ENCODE results near the gene SYTL5. TPM values are rescaled to one million over a fixed set of nuclear protein-coding genes. Genes with fewer than 3 reads are reported as not detected.

SYTL5 gene
- polyA plus RNA-seq, 2 of the 4 experiments (the other 2 are of a cell fraction), result 0.79 to 1.1 TPM

DNA sequence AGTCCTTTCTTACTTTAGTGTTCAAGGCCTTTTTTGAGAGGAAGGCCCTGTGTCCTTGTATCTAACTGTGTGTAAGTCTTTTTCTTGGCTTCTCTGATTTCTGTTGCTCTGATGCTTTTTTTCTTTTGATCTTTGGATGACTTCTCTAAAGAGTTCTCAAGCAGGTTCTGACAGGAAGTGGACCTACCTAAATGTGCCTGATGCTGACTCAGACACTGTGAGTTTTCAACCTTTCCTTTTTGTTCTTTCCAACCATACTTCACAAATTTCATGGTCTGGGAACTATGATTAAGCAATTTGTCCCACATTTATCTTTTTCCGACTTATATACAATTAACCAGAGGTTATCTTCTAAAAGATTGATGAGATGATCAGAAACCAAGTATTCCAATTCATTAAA is 96.5 kb downstream of the SYTL5 start:
- FAIRE-seq, result peak; percentile 87
- CTCF ChIA-PET, result no interaction called here
- WGBS (ENCODE audit: missing lambda C conversion rate), result 80% methylated on average over 1 of the region's 1 CpG
- Histone ChIP-seq H3K9me3 (no peaks in the 10 kb centered on the region), H3K27ac (no peak overlapping the region), H3K4me2 (no peak overlapping the region), H3K4me1 (no peaks in the 10 kb centered on the region), H3K4me3 (no peak overlapping the region)
- DNase-seq (ENCODE audit: low read depth in 1 of 2, low spot score in 1 of 2), result no peak
- TF ChIP-seq NPAS2 (CRISPR knock-in tag; IDR thresholded peaks at IDR 0.05; ENCODE audit: borderline replicate concordance), result no peak
- no peak for TF ChIP-seq CHD2 (IDR thresholded peaks at IDR 0.05; ENCODE audit: low read length, partially characterized antibody)
- TF ChIP-seq HDAC2 (IDR thresholded peaks at IDR 0.05), result no peak
- no peak for TF ChIP-seq EP300 (IDR thresholded peaks at IDR 0.05)
- no peak for ATAC-seq
- POLR2A ChIA-PET, result no interaction called here

DNA sequence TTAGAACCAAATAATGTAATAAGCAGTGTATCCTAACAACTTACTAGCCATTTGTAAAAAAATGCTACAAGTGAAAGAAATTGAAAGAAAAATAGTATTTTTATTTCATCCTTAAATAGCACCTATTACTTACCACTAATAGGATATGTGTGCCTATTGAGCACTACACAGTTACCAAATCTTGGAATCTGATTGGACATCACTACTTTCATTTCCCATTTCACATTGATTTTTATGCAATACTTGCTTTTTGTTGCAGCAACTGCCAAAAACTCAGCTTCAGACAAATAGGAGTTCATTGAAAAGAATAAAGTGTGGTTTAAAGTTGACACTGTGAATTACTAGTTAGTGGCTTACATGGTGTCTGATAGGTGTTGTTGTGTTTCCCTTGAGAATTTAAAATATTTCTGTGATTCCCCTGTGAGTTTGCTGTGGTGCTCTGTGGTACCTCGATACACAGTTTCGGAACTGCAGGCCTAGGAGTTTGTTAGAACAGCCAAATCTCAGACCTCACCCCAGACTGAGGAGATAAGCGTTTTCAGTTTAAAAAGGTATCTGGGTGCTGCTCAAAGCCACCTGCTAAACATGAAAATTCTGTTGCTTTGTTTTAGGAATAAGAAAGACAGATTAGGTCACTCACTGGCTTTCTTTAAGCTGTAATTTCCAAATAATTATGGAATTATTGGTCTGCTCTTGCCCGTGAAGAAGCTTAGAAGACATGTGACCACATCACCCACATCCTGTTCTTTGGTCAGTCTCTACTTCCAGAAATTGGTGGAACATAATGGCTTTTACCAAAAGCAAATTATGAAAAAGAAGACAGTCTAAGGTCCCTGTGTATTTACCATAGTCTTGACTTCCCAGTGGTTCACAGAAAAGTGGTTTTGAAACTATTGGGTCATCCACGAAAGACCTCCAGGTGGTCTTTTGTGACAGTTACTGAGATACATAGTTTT is 97.8 kb downstream of the SYTL5 start:
- FAIRE-seq (peak; percentile 88), DNase-seq (ENCODE audit: low read depth in 1 of 2, low spot score in 1 of 2) (no peak), ATAC-seq (no peak)
- Histone ChIP-seq H3K27ac (no peak overlapping the region), H3K9me3 (no peaks in the 10 kb centered on the region), H3K4me1 (no peaks in the 10 kb centered on the region), H3K4me3 (no peak overlapping the region), H3K4me2 (no peak overlapping the region)
- CTCF ChIA-PET, result no interaction called here
- WGBS (ENCODE audit: missing lambda C conversion rate), result 38% methylated on average over 5 of the region's 5 CpGs
- POLR2A ChIA-PET, result no interaction called here
- TF ChIP-seq JUNB (IDR thresholded peaks at IDR 0.05), result no peak
- TF ChIP-seq, protein P1, sequence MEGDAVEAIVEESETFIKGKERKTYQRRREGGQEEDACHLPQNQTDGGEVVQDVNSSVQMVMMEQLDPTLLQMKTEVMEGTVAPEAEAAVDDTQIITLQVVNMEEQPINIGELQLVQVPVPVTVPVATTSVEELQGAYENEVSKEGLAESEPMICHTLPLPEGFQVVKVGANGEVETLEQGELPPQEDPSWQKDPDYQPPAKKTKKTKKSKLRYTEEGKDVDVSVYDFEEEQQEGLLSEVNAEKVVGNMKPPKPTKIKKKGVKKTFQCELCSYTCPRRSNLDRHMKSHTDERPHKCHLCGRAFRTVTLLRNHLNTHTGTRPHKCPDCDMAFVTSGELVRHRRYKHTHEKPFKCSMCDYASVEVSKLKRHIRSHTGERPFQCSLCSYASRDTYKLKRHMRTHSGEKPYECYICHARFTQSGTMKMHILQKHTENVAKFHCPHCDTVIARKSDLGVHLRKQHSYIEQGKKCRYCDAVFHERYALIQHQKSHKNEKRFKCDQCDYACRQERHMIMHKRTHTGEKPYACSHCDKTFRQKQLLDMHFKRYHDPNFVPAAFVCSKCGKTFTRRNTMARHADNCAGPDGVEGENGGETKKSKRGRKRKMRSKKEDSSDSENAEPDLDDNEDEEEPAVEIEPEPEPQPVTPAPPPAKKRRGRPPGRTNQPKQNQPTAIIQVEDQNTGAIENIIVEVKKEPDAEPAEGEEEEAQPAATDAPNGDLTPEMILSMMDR (IDR thresholded peaks at IDR 0.05), result no peak
- no peak for TF ChIP-seq ZNF302 (CRISPR knock-in tag; IDR thresholded peaks at IDR 0.05)
- TF ChIP-seq HOXB5 (CRISPR knock-in tag; IDR thresholded peaks at IDR 0.05), result no peak
- TF ChIP-seq KDM5A (IDR thresholded peaks at IDR 0.05), result no peak
- no peak for TF ChIP-seq POLR2AphosphoS2 (conservative IDR thresholded peaks at IDR 0.05; ENCODE audit: low read length)
- no peak for TF ChIP-seq FOSL2 (IDR thresholded peaks at IDR 0.05)
- TF ChIP-seq FOSL2 (CRISPR knock-in tag; IDR thresholded peaks at IDR 0.05), result no peak
- TF ChIP-seq, protein P2, sequence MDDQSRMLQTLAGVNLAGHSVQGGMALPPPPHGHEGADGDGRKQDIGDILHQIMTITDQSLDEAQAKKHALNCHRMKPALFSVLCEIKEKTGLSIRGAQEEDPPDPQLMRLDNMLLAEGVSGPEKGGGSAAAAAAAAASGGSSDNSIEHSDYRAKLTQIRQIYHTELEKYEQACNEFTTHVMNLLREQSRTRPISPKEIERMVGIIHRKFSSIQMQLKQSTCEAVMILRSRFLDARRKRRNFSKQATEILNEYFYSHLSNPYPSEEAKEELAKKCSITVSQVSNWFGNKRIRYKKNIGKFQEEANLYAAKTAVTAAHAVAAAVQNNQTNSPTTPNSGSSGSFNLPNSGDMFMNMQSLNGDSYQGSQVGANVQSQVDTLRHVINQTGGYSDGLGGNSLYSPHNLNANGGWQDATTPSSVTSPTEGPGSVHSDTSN (IDR thresholded peaks at IDR 0.05), result no peak

DNA sequence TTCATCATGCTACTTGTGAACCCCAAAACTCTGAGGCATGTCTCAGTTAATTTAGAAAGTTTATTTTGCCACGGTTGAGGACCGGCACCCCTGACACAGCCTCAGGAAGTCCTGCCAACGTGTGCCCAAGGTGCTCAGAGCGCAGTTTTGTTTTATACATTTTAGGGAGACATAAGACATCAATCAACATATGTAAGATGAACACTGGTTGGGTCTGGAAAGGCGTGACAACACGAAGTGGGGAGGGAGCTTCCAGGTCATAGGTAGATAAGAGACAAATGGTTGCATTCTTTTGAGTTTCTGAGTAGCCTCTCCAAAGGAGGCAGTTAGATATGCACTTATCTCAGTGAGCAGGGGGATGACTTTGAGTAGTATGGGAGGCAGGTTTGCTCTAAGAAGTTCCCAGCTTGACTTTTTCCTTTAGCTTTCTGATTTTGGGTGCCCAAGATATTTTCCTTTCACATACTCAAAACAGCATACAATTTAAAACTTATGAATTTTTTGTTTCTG is 98.9 kb downstream of the SYTL5 start:
- Histone ChIP-seq H3K27ac (no peak overlapping the region), H3K4me2 (no peak overlapping the region), H3K4me3 (no peak overlapping the region), H3K4me1 (no peaks in the 10 kb centered on the region), H3K9me3 (no peaks in the 10 kb centered on the region)
- no peak for DNase-seq (ENCODE audit: low read depth in 1 of 2, low spot score in 1 of 2)
- ChIA-PET POLR2A (no interaction called here), CTCF (no interaction called here)
- ATAC-seq, result no peak
- 49% methylated on average over 6 of the region's 6 CpGs for WGBS (ENCODE audit: missing lambda C conversion rate)
- no peak for FAIRE-seq
- TF ChIP-seq RARB (CRISPR knock-in tag; IDR thresholded peaks at IDR 0.05) (no peak), CHD4 (IDR thresholded peaks at IDR 0.05; ENCODE audit: borderline replicate concordance) (no peak), ZNF302 (CRISPR knock-in tag; IDR thresholded peaks at IDR 0.05) (no peak), RAD21 (conservative IDR thresholded peaks at IDR 0.05 in 1 of 2, IDR thresholded peaks at IDR 0.05 in 1 of 2) (no peak), PHF8 (IDR thresholded peaks at IDR 0.05; ENCODE audit: borderline replicate concordance, low read depth) (no peak), NR3C1 (IDR thresholded peaks at IDR 0.05) (no peak), HOXA7 (CRISPR knock-in tag; IDR thresholded peaks at IDR 0.05) (no peak), MAZ (IDR thresholded peaks at IDR 0.05; ENCODE audit: borderline replicate concordance, low read depth, low read length) (no peak), MYC (IDR thresholded peaks at IDR 0.05; ENCODE audit: borderline replicate concordance, low read length) (no peak), GATA3 (IDR thresholded peaks at IDR 0.05; ENCODE audit: borderline replicate concordance) (no peak), FOSB (CRISPR knock-in tag; IDR thresholded peaks at IDR 0.05) (no peak), RNF2 (IDR thresholded peaks at IDR 0.05; ENCODE audit: borderline replicate concordance, low read depth) (no peak), HOXB13 (CRISPR knock-in tag; IDR thresholded peaks at IDR 0.05; ENCODE audit: low read depth) (no peak), CEBPB (IDR thresholded peaks at IDR 0.05) (no peak), ZC3H11A (IDR thresholded peaks at IDR 0.05) (no peak), NFE2L2 (conservative IDR thresholded peaks at IDR 0.05; ENCODE audit: low read length) (no peak)
- TF ChIP-seq, protein P3, sequence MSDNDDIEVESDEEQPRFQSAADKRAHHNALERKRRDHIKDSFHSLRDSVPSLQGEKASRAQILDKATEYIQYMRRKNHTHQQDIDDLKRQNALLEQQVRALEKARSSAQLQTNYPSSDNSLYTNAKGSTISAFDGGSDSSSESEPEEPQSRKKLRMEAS (IDR thresholded peaks at IDR 0.05), result no peak
- TF ChIP-seq, protein P4, sequence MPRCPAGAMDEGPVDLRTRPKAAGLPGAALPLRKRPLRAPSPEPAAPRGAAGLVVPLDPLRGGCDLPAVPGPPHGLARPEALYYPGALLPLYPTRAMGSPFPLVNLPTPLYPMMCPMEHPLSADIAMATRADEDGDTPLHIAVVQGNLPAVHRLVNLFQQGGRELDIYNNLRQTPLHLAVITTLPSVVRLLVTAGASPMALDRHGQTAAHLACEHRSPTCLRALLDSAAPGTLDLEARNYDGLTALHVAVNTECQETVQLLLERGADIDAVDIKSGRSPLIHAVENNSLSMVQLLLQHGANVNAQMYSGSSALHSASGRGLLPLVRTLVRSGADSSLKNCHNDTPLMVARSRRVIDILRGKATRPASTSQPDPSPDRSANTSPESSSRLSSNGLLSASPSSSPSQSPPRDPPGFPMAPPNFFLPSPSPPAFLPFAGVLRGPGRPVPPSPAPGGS (IDR thresholded peaks at IDR 0.05), result no peak
- TF ChIP-seq, protein P5, sequence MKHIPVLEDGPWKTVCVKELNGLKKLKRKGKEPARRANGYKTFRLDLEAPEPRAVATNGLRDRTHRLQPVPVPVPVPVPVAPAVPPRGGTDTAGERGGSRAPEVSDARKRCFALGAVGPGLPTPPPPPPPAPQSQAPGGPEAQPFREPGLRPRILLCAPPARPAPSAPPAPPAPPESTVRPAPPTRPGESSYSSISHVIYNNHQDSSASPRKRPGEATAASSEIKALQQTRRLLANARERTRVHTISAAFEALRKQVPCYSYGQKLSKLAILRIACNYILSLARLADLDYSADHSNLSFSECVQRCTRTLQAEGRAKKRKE (CRISPR knock-in tag; IDR thresholded peaks at IDR 0.05; ENCODE audit: low read depth), result no peak

Data from A549 (cell line).